Loucy (cell line): ENCODE data around the gene CARF.
"Not testable (repeated sequence)": the region's sequence is repeated elsewhere in the genome, so short reads cannot be mapped to it uniquely, and the experiment has no call there.

Experiments used
- H2AFZ ChIP-seq: fragments of 200-600 bp; sonication (generic); 2 replicates; pipeline ENCODE4 v1.6.0; 2016; ENCODE audit warnings: antibody characterized with exemption, mild to moderate bottlenecking, low read length, moderate library complexity
- H3F3A ChIP-seq: fragments of 200-600 bp; 2 replicates; pipeline ENCODE4 v1.6.0; 2016; ENCODE audit warnings: antibody characterized with exemption, low read depth, mild to moderate bottlenecking
- H3K27me3 ChIP-seq: fragments of 200-600 bp; sonication (generic); 2 replicates; pipeline ENCODE4 v1.6.1; 2014; ENCODE audit warnings: low read length, mild to moderate bottlenecking; ENCODE audit not compliant: insufficient read depth, poor library complexity, severe bottlenecking
- H3K36me3 ChIP-seq: fragments of 200-600 bp; sonication (generic); 2 replicates; pipeline ENCODE4 v1.6.1; 2016; ENCODE audit warnings: low read length; ENCODE audit not compliant: insufficient read depth
- H3K4me1 ChIP-seq: fragments of 200-600 bp; sonication (generic); 2 replicates; pipeline ENCODE4 v1.5.1; 2014; ENCODE audit warnings: low read length, mild to moderate bottlenecking; ENCODE audit not compliant: insufficient read depth, poor library complexity, severe bottlenecking
- H3K4me2 ChIP-seq: fragments of 200-600 bp; sonication (generic); 2 replicates; pipeline ENCODE4 v1.6.0; 2014; ENCODE audit warnings: antibody characterized with exemption, low read length, low read depth, mild to moderate bottlenecking; ENCODE audit not compliant: poor library complexity, severe bottlenecking
- H3K4me3 ChIP-seq: fragments of 200-600 bp; sonication (generic); 2 replicates; pipeline ENCODE4 v1.5.1; 2014; ENCODE audit warnings: low read length, mild to moderate bottlenecking, mixed read lengths; ENCODE audit not compliant: poor library complexity, severe bottlenecking
- H3K79me2 ChIP-seq: fragments of 200-600 bp; sonication (generic); 2 replicates; pipeline ENCODE4 v1.6.1; 2014; ENCODE audit warnings: low read length; ENCODE audit not compliant: insufficient read depth
- H3K9ac ChIP-seq: fragments of 200-600 bp; sonication (generic); 2 replicates; pipeline ENCODE4 v1.6.0; 2014; ENCODE audit warnings: mild to moderate bottlenecking, low read depth, low read length, moderate library complexity; ENCODE audit not compliant: poor library complexity, severe bottlenecking
- H3K9me2 ChIP-seq: fragments of 200-600 bp; sonication (generic); replicated peaks from 2 replicates; pipeline ENCODE4 v1.6.1; 2016; ENCODE audit warnings: low read depth, low read length, mixed read lengths
- H3K9me3 ChIP-seq: fragments of 200-600 bp; sonication (generic); 2 replicates; pipeline ENCODE4 v1.6.1; 2014; ENCODE audit warnings: mild to moderate bottlenecking, antibody characterized with exemption, low read length, low read depth; ENCODE audit not compliant: insufficient read depth
- H4K20me1 ChIP-seq: fragments of 200-600 bp; sonication (generic); 2 replicates; pipeline ENCODE4 v1.6.0; 2014; ENCODE audit warnings: antibody characterized with exemption, low read length, mild to moderate bottlenecking; ENCODE audit not compliant: insufficient read depth, poor library complexity, severe bottlenecking
- EZH2phosphoT487 ChIP-seq: fragments of 200-600 bp; IDR thresholded peaks from 2 replicates; pipeline ENCODE4 v1.6.1; 2018; ENCODE audit warnings: antibody characterized with exemption, mild to moderate bottlenecking, moderate library complexity, borderline replicate concordance
- TF ChIP-seq, protein P1 (sequence below): fragments of 200-600 bp; sonication (generic); conservative IDR thresholded peaks from 2 replicates; pipeline ENCODE4 v1.5.1; 2014; ENCODE audit warnings: mild to moderate bottlenecking, antibody characterized with exemption, low read length

Gene CARF

DNA sequence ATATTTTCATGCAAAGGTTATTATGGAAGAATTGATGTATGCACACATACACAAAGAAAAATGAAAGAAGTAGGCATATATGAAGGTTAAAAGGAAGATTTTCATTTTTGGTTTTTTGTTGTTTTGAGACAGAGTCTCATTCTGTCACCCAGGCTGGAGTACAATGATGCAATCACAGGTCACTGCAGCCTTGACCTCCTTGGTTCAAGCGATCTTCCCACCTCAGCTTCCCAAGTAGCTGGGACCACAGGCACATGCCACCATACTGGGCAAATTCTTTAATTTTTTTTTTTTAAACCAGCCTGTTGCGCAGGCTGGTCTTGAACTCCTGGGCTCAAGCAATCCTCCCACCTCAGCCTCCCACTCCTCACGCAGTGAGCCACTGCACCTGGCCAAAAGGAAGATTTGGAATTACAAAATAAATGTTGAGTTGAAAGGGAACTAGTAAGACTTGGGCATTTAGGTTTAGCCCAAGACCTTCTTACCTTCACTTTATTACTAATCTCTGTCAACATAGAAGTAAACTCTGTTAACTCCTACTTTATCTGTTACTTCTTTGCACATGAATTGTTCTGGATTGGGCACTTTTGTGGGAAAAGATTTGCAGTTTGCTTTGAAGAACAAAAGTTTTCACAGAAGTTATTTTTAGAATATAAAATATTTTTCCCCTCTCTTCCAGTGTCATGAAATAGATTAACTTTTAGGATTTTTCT lies 70.9 kb downstream of the CARF start:
- TF ChIP-seq, protein P1, sequence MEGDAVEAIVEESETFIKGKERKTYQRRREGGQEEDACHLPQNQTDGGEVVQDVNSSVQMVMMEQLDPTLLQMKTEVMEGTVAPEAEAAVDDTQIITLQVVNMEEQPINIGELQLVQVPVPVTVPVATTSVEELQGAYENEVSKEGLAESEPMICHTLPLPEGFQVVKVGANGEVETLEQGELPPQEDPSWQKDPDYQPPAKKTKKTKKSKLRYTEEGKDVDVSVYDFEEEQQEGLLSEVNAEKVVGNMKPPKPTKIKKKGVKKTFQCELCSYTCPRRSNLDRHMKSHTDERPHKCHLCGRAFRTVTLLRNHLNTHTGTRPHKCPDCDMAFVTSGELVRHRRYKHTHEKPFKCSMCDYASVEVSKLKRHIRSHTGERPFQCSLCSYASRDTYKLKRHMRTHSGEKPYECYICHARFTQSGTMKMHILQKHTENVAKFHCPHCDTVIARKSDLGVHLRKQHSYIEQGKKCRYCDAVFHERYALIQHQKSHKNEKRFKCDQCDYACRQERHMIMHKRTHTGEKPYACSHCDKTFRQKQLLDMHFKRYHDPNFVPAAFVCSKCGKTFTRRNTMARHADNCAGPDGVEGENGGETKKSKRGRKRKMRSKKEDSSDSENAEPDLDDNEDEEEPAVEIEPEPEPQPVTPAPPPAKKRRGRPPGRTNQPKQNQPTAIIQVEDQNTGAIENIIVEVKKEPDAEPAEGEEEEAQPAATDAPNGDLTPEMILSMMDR, result no peak
- no peak for TF ChIP-seq EZH2phosphoT487
- H3K79me2 ChIP-seq, result no peaks in the 10 kb centered on the region

DNA sequence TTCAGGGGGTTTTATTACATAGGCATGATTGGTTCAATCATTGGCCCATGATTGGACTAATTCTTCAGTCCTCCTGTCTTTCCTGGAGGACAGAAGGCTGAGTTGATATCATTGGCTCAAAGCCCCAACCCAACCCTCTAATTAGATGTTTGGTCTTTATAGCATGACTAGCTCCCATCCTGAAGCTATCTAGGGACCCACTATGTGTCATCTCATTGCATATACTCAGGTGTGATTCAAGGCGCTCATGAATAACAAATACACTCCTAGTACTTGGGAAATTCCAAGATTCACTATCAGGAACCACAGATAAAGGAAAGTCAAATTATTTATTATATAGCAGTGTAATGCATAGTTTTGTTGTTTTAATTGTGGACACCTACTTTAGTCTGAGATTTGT lies 77.7 kb downstream of the CARF start:
- Histone ChIP-seq H2AFZ (no peak overlapping the region), H3K9me2 (no peaks in the 10 kb centered on the region), H3K79me2 (no peaks in the 10 kb centered on the region), H3K27me3 (no peaks in the 10 kb centered on the region), H3K9ac (no peak overlapping the region), H4K20me1 (no peaks in the 10 kb centered on the region), H3K4me3 (no peak overlapping the region), H3K4me1 (no peaks in the 10 kb centered on the region), H3K36me3 (no peaks in the 10 kb centered on the region), H3K9me3 (no peaks in the 10 kb centered on the region), H3F3A (no peaks in the 10 kb centered on the region), H3K4me2 (no peak overlapping the region)
- no peak for TF ChIP-seq EZH2phosphoT487
- TF ChIP-seq, protein P1, result no peak

More for the DNA sequence above, 70.9 kb downstream of the CARF start:
- Histone ChIP-seq H3F3A (no peaks in the 10 kb centered on the region), H3K9me2 (no peaks in the 10 kb centered on the region), H3K4me1 (no peaks in the 10 kb centered on the region), H3K4me2 (no peak overlapping the region), H3K9me3 (no peaks in the 10 kb centered on the region), H3K4me3 (no peak overlapping the region), H4K20me1 (no peaks in the 10 kb centered on the region), H2AFZ (no peak overlapping the region), H3K9ac (no peak overlapping the region), H3K36me3 (no peaks in the 10 kb centered on the region), H3K27me3 (no peaks in the 10 kb centered on the region)

DNA sequence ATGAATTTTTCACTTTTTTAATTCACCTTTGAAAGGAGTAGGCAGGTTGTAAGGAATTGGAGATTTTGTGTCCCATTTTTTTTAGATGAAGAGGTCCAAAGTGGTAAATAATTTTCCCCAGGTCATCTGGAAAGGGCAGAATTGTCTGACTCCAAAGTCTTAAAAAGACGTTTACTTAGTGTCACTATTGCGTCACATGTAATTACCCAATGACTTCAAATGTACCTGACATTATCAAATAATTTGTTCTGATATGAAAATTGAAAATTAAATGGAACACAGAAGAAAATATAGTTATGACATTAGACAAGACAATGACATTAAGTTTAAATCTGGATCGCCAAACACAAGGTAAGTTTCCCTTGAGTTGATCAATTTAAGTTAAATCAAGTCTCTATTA lies 78.4 kb downstream of the CARF start:
- H3K9me3 ChIP-seq, result no peaks in the 10 kb centered on the region
- no peak overlapping the region for H3K9ac ChIP-seq
- no peaks in the 10 kb centered on the region for H3K9me2 ChIP-seq
- no peak overlapping the region for H2AFZ ChIP-seq
- H3K4me1 ChIP-seq, result no peaks in the 10 kb centered on the region
- no peaks in the 10 kb centered on the region for H3K27me3 ChIP-seq
- no peak overlapping the region for H3K4me2 ChIP-seq
- H3K79me2 ChIP-seq, result no peaks in the 10 kb centered on the region
- H4K20me1 ChIP-seq, result no peaks in the 10 kb centered on the region
- H3K36me3 ChIP-seq, result no peaks in the 10 kb centered on the region
- no peaks in the 10 kb centered on the region for H3F3A ChIP-seq
- no peak for TF ChIP-seq EZH2phosphoT487
- TF ChIP-seq, protein P1, result no peak
- no peak overlapping the region for H3K4me3 ChIP-seq

DNA sequence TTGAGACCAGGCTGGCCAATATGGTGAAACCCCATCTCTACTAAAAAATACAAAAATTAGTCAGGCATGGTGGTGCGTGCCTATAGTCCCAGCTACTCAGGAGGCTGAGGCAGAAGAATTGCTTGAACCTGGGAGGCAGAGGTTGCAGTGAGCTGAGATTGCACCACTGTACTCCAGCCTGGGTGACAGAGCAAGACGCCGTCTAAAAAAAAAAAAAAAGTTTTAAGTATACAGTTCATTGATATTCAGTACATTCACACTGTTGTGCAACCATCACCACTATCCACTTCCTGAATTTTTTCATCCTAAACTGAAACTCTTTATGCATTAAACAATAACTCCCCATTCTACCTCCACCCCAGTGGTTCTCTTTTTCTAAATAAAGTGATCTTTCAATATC lies 85.0 kb downstream of the CARF start:
- not testable (repeated sequence) for H3K9ac ChIP-seq, H3K4me1 ChIP-seq, H3K36me3 ChIP-seq, H3K4me2 ChIP-seq, H4K20me1 ChIP-seq, H3K9me2 ChIP-seq, H3F3A ChIP-seq, H3K4me3 ChIP-seq, H3K9me3 ChIP-seq, H3K79me2 ChIP-seq, H3K27me3 ChIP-seq, H2AFZ ChIP-seq
